ENCODE results near the gene EYA2. TPM values are rescaled to one million over a fixed set of nuclear protein-coding genes. Genes with fewer than 3 reads are reported as not detected.

The EYA2 gene
- total and polyA plus RNA-seq, 11 donors: 0.30 to 4.2 (median 0.70) TPM

DNA sequence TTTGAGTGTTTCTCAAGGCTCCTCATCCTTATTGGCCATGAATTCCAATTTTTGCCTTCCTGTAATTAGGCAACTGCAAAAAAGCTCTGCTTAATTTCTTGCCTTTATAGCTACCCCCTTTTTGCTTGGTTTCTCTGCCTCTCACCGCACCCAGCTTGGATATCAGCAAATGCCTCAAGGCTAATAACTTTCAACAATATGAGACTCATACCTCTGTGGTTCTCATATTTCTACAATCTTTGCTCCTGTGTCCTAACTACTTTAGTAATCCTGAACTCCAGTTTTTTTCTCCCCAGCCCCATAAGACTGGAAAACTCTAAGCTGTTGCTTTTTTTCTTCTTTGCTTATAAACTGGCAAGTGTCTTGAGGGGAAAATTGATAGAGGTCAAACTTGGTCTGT is 88.8 kb downstream of the EYA2 start:
- H3K27ac ChIP-seq: no peak overlapping the region
- WGBS, 4 donors: 90 to 96% (median 91%) methylated on average over 1 of the region's 1 CpG
- H3K36me3 ChIP-seq: no peaks in the 10 kb centered on the region
- peaks cover 0 to 10% (median 0%) of the 10 kb centered on the region in 9 donors for H3K27me3 ChIP-seq
- no peak for TF ChIP-seq POLR2A (IDR thresholded peaks at IDR 0.05)
- TF ChIP-seq, protein P1, sequence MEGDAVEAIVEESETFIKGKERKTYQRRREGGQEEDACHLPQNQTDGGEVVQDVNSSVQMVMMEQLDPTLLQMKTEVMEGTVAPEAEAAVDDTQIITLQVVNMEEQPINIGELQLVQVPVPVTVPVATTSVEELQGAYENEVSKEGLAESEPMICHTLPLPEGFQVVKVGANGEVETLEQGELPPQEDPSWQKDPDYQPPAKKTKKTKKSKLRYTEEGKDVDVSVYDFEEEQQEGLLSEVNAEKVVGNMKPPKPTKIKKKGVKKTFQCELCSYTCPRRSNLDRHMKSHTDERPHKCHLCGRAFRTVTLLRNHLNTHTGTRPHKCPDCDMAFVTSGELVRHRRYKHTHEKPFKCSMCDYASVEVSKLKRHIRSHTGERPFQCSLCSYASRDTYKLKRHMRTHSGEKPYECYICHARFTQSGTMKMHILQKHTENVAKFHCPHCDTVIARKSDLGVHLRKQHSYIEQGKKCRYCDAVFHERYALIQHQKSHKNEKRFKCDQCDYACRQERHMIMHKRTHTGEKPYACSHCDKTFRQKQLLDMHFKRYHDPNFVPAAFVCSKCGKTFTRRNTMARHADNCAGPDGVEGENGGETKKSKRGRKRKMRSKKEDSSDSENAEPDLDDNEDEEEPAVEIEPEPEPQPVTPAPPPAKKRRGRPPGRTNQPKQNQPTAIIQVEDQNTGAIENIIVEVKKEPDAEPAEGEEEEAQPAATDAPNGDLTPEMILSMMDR (IDR thresholded peaks at IDR 0.05): no peak
- peaks cover 0 to 23% (median 10%) of the 10 kb centered on the region in 12 donors for H3K9me3 ChIP-seq
- no peak overlapping the region for H3K4me3 ChIP-seq
- ATAC-seq (no peak), DNase-seq (no peak)
- no peaks in the 10 kb centered on the region for H3K4me1 ChIP-seq
- intact Hi-C loops (cut with DNase I): no loop called here

DNA sequence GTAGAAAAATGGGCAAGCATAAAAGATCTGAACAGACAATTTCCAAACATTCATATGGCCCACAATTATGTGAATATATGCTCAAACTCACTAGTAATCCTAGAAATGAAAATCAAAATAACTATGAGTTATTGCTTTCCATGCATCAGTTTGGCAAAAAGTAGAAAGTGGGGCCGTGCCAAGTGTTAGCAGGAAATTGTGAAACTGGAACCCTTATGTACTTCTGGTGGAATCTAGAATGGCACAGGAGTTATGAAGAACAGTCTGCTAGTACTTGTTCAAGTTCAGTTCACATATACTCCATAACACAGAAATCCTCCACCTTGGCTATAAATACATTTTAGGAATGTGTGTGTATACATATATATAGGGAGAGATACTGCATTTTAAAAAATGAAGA is 89.8 kb downstream of the EYA2 start:
- H3K4me3 ChIP-seq: no peak overlapping the region
- H3K27me3 ChIP-seq: peaks cover 0 to 8% (median 0%) of the 10 kb centered on the region in 9 donors
- intact Hi-C loops (cut with DNase I): no loop called here
- TF ChIP-seq, protein P1 (IDR thresholded peaks at IDR 0.05): no peak
- H3K36me3 ChIP-seq: no peaks in the 10 kb centered on the region
- peaks cover 0 to 23% (median 10%) of the 10 kb centered on the region in 12 donors for H3K9me3 ChIP-seq
- H3K27ac ChIP-seq: no peak overlapping the region
- no peaks in the 10 kb centered on the region for H3K4me1 ChIP-seq
- DNase-seq (no peak), ATAC-seq (no peak)
- 61 to 76% (median 72%) methylated on average over 1 of the region's 1 CpG for WGBS, 4 donors

DNA sequence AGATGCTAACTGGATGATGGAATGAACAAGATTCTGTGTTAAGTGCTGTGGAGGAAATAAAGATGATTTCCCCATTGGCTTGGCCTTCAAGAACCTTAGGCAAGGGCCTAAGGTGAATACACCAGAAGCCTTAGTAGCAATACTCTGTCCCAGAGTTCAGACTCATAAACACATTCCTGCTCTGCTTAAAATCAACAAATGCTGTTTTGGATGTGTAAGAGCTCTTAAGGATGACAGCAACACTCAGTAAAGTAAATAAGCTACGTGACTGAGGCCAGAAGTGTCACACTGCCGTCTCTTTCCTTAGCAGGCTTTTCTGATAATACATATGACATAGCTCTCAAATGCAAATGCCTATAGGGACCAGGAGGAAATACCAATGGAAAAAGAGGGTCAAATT is 90.6 kb downstream of the EYA2 start:
- intact Hi-C loops (cut with DNase I): no loop called here
- peaks cover 0 to 4% (median 0%) of the 10 kb centered on the region in 9 donors for H3K27me3 ChIP-seq
- no peaks in the 10 kb centered on the region for H3K4me1 ChIP-seq
- H3K4me3 ChIP-seq: no peak overlapping the region
- no peaks in the 10 kb centered on the region for H3K36me3 ChIP-seq
- no peak overlapping the region for H3K27ac ChIP-seq
- H3K9me3 ChIP-seq: peaks cover 0 to 23% (median 10%) of the 10 kb centered on the region in 12 donors
- DNase-seq (no peak), ATAC-seq (no peak)
- TF ChIP-seq POLR2A (IDR thresholded peaks at IDR 0.05): no peak
- TF ChIP-seq, protein P1 (IDR thresholded peaks at IDR 0.05): no peak
- 44 to 72% (median 57%) methylated on average over 2 of the region's 2 CpGs for WGBS, 4 donors

DNA sequence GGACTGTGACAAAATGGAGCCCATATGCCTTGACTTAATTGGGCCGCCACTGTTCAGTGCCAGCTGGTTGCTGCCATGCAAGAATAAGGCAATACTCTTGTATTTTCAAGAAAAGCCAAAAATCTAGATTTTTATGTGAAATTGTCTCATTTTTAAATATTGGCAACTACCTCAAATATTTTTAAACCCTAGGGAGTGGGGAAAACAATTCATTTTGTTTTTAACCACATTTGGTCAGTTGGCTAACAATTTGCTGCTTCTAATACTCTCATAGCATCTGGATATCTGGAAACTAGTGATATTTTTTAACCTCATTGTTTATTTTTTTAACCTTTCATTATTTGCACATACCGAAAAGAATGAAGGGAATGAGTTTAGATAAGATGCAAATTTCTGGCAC is 91.0 kb downstream of the EYA2 start:
- H3K4me3 ChIP-seq: no peak overlapping the region
- intact Hi-C loops (cut with DNase I): no loop called here
- H3K9me3 ChIP-seq: peaks cover 0 to 23% (median 10%) of the 10 kb centered on the region in 12 donors
- DNase-seq: no peak
- 72 to 74% (median 74%) methylated on average over 2 of the region's 2 CpGs for WGBS, 4 donors
- no peaks in the 10 kb centered on the region for H3K36me3 ChIP-seq
- H3K27me3 ChIP-seq: no peaks in the 10 kb centered on the region
- no peaks in the 10 kb centered on the region for H3K4me1 ChIP-seq
- no peak for ATAC-seq
- TF ChIP-seq, protein P1 (IDR thresholded peaks at IDR 0.05): no peak
- no peak for TF ChIP-seq POLR2A (IDR thresholded peaks at IDR 0.05)
- H3K27ac ChIP-seq: no peak overlapping the region

Data from heart left ventricle (tissue), 16 donors.